AG04449 (cell line): ENCODE measurements around the gene PGAM5.

Experiments
- CTCF ChIA-PET: fragments of 350-600 bp; formaldehyde crosslinking; extraction: SDS; loops from one replicate; lab custom pipeline; 2021; ENCODE audit warnings: antibody characterized with exemption; lab: Yijun Ruan, JAX
- POLR2A ChIA-PET: fragments of 400-600, 350-600 bp; formaldehyde crosslinking; extraction: SDS; loops from one replicate; lab custom pipeline; 2020; ENCODE audit warnings: antibody characterized with exemption, inconsistent platforms; lab: Yijun Ruan, JAX
- DNase-seq: peaks from one replicate; pipeline ENCODE4 v3.0.0-alpha.2; 2010; ENCODE audit warnings: low read depth, low spot score
- H3K4me3 ChIP-seq: 2 replicates; pipeline ENCODE4 v1.5.1; 2011; ENCODE audit warnings: low read depth, mild to moderate bottlenecking, control low read depth, low read length
- CTCF ChIP-seq: IDR thresholded peaks from one replicate; pipeline ENCODE4 v1.5.1; 2011; ENCODE audit warnings: mild to moderate bottlenecking, moderate library complexity, low read length, control low read depth, inconsistent platforms; ENCODE audit not compliant: insufficient read depth; ENCODE audit errors: missing control alignments

PGAM5 gene

GRCh38 chr12:132718644-132719043, 8.0 kb downstream of the PGAM5 start:
- POLR2A ChIA-PET, result no interaction called here
- CTCF ChIA-PET, result no interaction called here

GRCh38 chr12:132719141-132719953, 8.7 kb downstream of the PGAM5 start:
- CTCF ChIA-PET, result no interaction called here
- TF ChIP-seq CTCF, result no peak
- H3K4me3 ChIP-seq, result no peak overlapping the region
- POLR2A ChIA-PET, result no interaction called here
- no peak for DNase-seq

More at GRCh38 chr12:132718644-132719043, 8.0 kb downstream of the PGAM5 start:
- no peak for DNase-seq
- no peak for TF ChIP-seq CTCF
- no peak overlapping the region for H3K4me3 ChIP-seq

- DNase-seq, result no peak
- ChIA-PET CTCF (no interaction called here), POLR2A (interaction anchor here (0.7 kb wide), 1 partner anchor 10 kb away, joined by 3 read pairs; no protein-coding TSS in a partner anchor)
- no peak for TF ChIP-seq CTCF
- H3K4me3 ChIP-seq, result no peak overlapping the region
Observed at GRCh38 chr12:132719954-132720324, 9.3 kb downstream of the PGAM5 start.

- POLR2A ChIA-PET, result interaction anchor here (0.7 to 1.1 kb wide), 2 partner anchors 11 to 40 kb away, joined by 3 read pairs; no protein-coding TSS in a partner anchor
- CTCF ChIA-PET, result no interaction called here
- no peak for DNase-seq
- H3K4me3 ChIP-seq, result no peak overlapping the region
- TF ChIP-seq CTCF, result no peak
Observed at GRCh38 chr12:132720606-132721345, 10.1 kb downstream of the PGAM5 start.

GRCh38 chr12:132723015-132723763, 12.5 kb downstream of the PGAM5 start:
- ChIA-PET POLR2A (no interaction called here), CTCF (no interaction called here)
- H3K4me3 ChIP-seq, result no peak overlapping the region
- no peak for DNase-seq
- TF ChIP-seq CTCF, result no peak
